Neural progenitor cell (in vitro differentiated cells): ENCODE measurements around the gene FBXL15. TPM values are rescaled to one million over a fixed set of nuclear protein-coding genes. Genes with fewer than 3 reads are reported as not detected.
A peak's percentile ranks its signal among the peaks of the same experiment; 100 is the strongest.

Source experiments
- DNase-seq: peaks from one replicate; pipeline ENCODE4 v3.0.0-alpha.2; 2016; ENCODE audit warnings: low spot score
- H2AFZ ChIP-seq: fragments of 200-600 bp; sonication (generic); replicated peaks from 2 replicates; pipeline ENCODE4 v1.6.1; 2016; ENCODE audit warnings: antibody characterized with exemption
- H3F3A ChIP-seq: fragments of 200-600 bp; sonication (generic); 2 replicates; pipeline ENCODE4 v1.6.1; 2016; ENCODE audit warnings: antibody characterized with exemption, low read depth
- H3K27ac ChIP-seq: fragments of 200-600 bp; sonication (generic); 2 replicates; pipeline ENCODE4 v1.5.1; 2016; ENCODE audit warnings: mild to moderate bottlenecking
- H3K27me3 ChIP-seq: fragments of 200-600 bp; sonication (generic); 2 replicates; pipeline ENCODE4 v1.6.1; 2016; ENCODE audit warnings: mild to moderate bottlenecking, moderate library complexity
- H3K36me3 ChIP-seq: fragments of 200-600 bp; sonication (generic); 2 replicates; pipeline ENCODE4 v1.5.1; 2016
- H3K4me1 ChIP-seq: fragments of 200-600 bp; sonication (generic); 2 replicates; pipeline ENCODE4 v1.6.1; 2016; ENCODE audit warnings: mixed run types
- H3K4me2 ChIP-seq: fragments of 200-600 bp; sonication (generic); 2 replicates; pipeline ENCODE4 v1.6.1; 2016
- H3K4me3 ChIP-seq: fragments of 200-600 bp; sonication (generic); 2 replicates; pipeline ENCODE4 v1.5.1; 2016
- H3K79me2 ChIP-seq: fragments of 200-600 bp; sonication (generic); 2 replicates; pipeline ENCODE4 v1.6.1; 2016; ENCODE audit warnings: low read depth
- H3K9ac ChIP-seq: fragments of 200-600 bp; sonication (generic); 2 replicates; pipeline ENCODE4 v1.6.1; 2016
- H3K9me3 ChIP-seq: fragments of 200-600 bp; sonication (generic); 2 replicates; pipeline ENCODE4 v1.5.1; 2016; ENCODE audit warnings: low read depth
- H4K20me1 ChIP-seq: fragments of 200-600 bp; sonication (generic); 2 replicates; pipeline ENCODE4 v1.6.1; 2016; ENCODE audit warnings: low read depth
- H3K27ac Mint-ChIP-seq: 3 replicates; pipeline ENCODE4 v1.8.0; 2021; ENCODE audit warnings: mixed read lengths
- H3K27me3 Mint-ChIP-seq: 2 replicates; pipeline ENCODE4 v1.8.0; 2022; ENCODE audit warnings: low read depth, mild to moderate bottlenecking, inconsistent platforms, moderate library complexity, mixed read lengths; ENCODE audit not compliant: insufficient read depth
- H3K36me3 Mint-ChIP-seq: 3 replicates; pipeline ENCODE4 v1.8.0; 2021; ENCODE audit warnings: mixed read lengths
- H3K4me1 Mint-ChIP-seq: 3 replicates; pipeline ENCODE4 v1.8.0; 2021; ENCODE audit warnings: mixed read lengths
- H3K4me3 Mint-ChIP-seq: 3 replicates; pipeline ENCODE4 v1.8.0; 2021; ENCODE audit warnings: mild to moderate bottlenecking, moderate library complexity, mixed read lengths
- H3K9me3 Mint-ChIP-seq: 3 replicates; pipeline ENCODE4 v1.8.0; 2020; ENCODE audit warnings: mixed read lengths
- EZH2 ChIP-seq: fragments of 200-600 bp; sonication (generic); IDR thresholded peaks from 2 replicates; pipeline ENCODE4 v1.6.1; 2017; ENCODE audit warnings: antibody characterized with exemption, mild to moderate bottlenecking, moderate library complexity
- EZH2phosphoT487 ChIP-seq: fragments of 200-600 bp; sonication (generic); IDR thresholded peaks from 2 replicates; pipeline ENCODE4 v1.6.1; 2017; ENCODE audit warnings: antibody characterized with exemption
- total RNA-seq: library from RNA; depleted of rRNA; stranded (reverse); fragments of >200 nt; gene quantifications from 2 replicates; pipeline ENCODE4 v1.2.3, GENCODE V29; 2015; ENCODE audit warnings: low replicate concordance
- TF ChIP-seq, protein P1 (sequence below): fragments of 200-600 bp; sonication (generic); IDR thresholded peaks from 2 replicates; pipeline ENCODE4 v1.5.1; 2017; ENCODE audit warnings: antibody characterized with exemption, mild to moderate bottlenecking

FBXL15 gene
- total RNA-seq, 1 donor from 2014 or later = 4.4 TPM

DNA sequence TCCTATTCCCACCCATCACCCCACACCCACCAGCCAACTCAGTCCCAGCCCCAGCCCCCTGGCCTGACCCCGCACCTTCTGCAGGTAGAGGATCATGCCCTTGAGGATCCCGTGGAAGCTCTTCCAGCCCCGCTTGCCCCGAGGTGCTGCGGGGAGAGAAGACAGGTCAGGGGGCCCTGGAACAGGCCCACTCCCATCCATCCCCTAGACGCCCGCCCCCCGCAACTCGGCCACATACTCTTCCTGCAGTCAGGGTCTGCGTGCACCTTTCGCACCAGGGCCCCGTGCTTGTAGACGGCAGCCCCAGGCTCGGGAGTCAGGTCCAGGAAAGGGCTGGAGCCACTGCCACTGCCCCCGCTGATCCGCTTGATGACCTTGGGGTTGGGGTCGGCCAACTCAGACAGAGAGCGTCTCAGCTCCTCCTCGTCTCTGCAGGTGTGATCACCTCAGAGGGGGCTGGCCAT, 15.5 kb upstream of the FBXL15 start:
- no peak overlapping the region for H3K27ac Mint-ChIP-seq
- Histone ChIP-seq H3K27ac (no peak overlapping the region), H3K27me3 (peaks cover 56% of the 10 kb centered on the region), H3K9me3 (no peaks in the 10 kb centered on the region), H3K9ac (no peak overlapping the region), H3F3A (peaks cover 10% of the 10 kb centered on the region), H3K4me2 (no peak overlapping the region), H3K79me2 (no peaks in the 10 kb centered on the region), H4K20me1 (peaks cover 16% of the 10 kb centered on the region), H2AFZ (no peak overlapping the region), H3K4me1 (peaks cover 7% of the 10 kb centered on the region), H3K36me3 (no peaks in the 10 kb centered on the region), H3K4me3 (no peak overlapping the region)
- peaks cover 18% of the 10 kb centered on the region for H3K27me3 Mint-ChIP-seq
- H3K9me3 Mint-ChIP-seq = no peaks in the 10 kb centered on the region
- peaks cover 2% of the 10 kb centered on the region for H3K36me3 Mint-ChIP-seq
- no peak for DNase-seq
- TF ChIP-seq, protein P1, sequence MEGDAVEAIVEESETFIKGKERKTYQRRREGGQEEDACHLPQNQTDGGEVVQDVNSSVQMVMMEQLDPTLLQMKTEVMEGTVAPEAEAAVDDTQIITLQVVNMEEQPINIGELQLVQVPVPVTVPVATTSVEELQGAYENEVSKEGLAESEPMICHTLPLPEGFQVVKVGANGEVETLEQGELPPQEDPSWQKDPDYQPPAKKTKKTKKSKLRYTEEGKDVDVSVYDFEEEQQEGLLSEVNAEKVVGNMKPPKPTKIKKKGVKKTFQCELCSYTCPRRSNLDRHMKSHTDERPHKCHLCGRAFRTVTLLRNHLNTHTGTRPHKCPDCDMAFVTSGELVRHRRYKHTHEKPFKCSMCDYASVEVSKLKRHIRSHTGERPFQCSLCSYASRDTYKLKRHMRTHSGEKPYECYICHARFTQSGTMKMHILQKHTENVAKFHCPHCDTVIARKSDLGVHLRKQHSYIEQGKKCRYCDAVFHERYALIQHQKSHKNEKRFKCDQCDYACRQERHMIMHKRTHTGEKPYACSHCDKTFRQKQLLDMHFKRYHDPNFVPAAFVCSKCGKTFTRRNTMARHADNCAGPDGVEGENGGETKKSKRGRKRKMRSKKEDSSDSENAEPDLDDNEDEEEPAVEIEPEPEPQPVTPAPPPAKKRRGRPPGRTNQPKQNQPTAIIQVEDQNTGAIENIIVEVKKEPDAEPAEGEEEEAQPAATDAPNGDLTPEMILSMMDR = no peak
- H3K4me3 Mint-ChIP-seq = no peak overlapping the region
- H3K4me1 Mint-ChIP-seq = peaks cover 16% of the 10 kb centered on the region

DNA sequence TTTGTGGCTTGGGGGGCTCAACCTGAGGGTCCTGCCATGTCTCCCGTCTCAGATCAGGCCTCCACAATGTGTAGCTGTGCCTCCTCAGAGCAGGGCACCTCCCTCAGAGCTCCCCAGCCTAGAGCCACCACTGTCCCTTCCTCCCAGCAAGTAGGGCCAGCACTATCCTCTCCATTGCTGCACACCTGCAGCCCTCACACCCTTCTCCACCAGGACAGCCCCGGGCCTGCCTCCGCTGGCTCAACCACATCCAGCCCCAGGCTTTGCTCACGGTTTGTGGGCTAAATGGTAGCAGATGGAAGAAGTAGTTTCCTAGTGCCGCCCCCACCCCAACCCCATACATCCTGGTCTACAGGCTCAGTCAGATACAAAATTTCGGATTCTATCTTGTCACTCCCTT, 15.0 kb upstream of the FBXL15 start:
- Histone ChIP-seq H4K20me1 (peaks cover 16% of the 10 kb centered on the region), H3K27ac (no peak overlapping the region), H3K36me3 (no peaks in the 10 kb centered on the region), H3F3A (peaks cover 13% of the 10 kb centered on the region), H3K9ac (no peak overlapping the region), H3K4me3 (no peak overlapping the region), H3K4me1 (peaks cover 11% of the 10 kb centered on the region), H3K79me2 (no peaks in the 10 kb centered on the region), H3K9me3 (no peaks in the 10 kb centered on the region), H3K4me2 (no peak overlapping the region), H3K27me3 (peaks cover 61% of the 10 kb centered on the region), H2AFZ (no peak overlapping the region)
- Mint-ChIP-seq H3K27me3 (peaks cover 19% of the 10 kb centered on the region), H3K4me1 (peaks cover 18% of the 10 kb centered on the region), H3K4me3 (no peak overlapping the region), H3K27ac (no peak overlapping the region), H3K9me3 (no peaks in the 10 kb centered on the region), H3K36me3 (peaks cover 2% of the 10 kb centered on the region)
- no peak for DNase-seq
- TF ChIP-seq EZH2phosphoT487 = no peak
- TF ChIP-seq, protein P1 = no peak
- TF ChIP-seq EZH2 = no peak

DNA sequence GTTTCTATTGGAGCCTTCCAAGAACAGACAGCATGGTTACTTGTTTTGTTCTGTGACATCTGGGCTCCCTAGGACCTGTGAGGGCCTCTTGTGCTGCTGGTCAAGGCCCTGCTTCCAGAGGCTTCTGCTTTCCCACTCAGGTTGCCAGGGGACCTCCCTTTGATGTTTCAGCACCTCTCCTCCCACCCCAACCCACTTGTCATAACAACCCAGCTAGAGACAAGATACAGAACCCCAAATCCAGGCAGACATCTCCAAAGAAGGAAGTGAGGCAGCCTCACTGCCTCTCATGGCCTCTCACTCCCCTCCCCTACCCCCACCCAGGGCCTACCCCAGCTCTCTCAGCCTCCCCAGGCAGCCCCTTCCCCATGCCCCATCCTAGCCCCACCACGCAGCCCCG, 13.8 kb upstream of the FBXL15 start:
- TF ChIP-seq EZH2 = no peak
- TF ChIP-seq EZH2phosphoT487 = no peak
- TF ChIP-seq, protein P1 = no peak
- H3K36me3 Mint-ChIP-seq = peaks cover 2% of the 10 kb centered on the region
- Histone ChIP-seq H3F3A (peaks cover 13% of the 10 kb centered on the region), H3K4me1 (peaks cover 11% of the 10 kb centered on the region), H2AFZ (no peak overlapping the region), H4K20me1 (peaks cover 16% of the 10 kb centered on the region), H3K27me3 (peaks cover 73% of the 10 kb centered on the region), H3K9me3 (no peaks in the 10 kb centered on the region), H3K36me3 (no peaks in the 10 kb centered on the region), H3K9ac (no peak overlapping the region), H3K27ac (no peak overlapping the region), H3K4me2 (no peak overlapping the region), H3K79me2 (no peaks in the 10 kb centered on the region), H3K4me3 (no peak overlapping the region)
- peaks cover 26% of the 10 kb centered on the region for H3K27me3 Mint-ChIP-seq
- DNase-seq = no peak
- H3K4me3 Mint-ChIP-seq = no peak overlapping the region
- H3K4me1 Mint-ChIP-seq = peaks cover 30% of the 10 kb centered on the region
- H3K27ac Mint-ChIP-seq = peak overlapping the region; percentile 50
- no peaks in the 10 kb centered on the region for H3K9me3 Mint-ChIP-seq
